ENCODE measurements around the gene NECAB3.

The NECAB3 gene

GRCh38 chr20:33621717-33622400 lies 52.4 kb downstream of the NECAB3 start:
- DNase-seq (ENCODE audit: low read depth), result no peak

- no peak for DNase-seq (ENCODE audit: low read depth)
Measured at GRCh38 chr20:33612001-33612400, 62.2 kb downstream of the NECAB3 start.

GRCh38 chr20:33611106-33611505 lies 63.1 kb downstream of the NECAB3 start:
- DNase-seq (ENCODE audit: low read depth), result no peak

- no peak for DNase-seq (ENCODE audit: low read depth)
Measured at GRCh38 chr20:33609504-33609903, 64.7 kb downstream of the NECAB3 start.
